ENCODE data around the gene GALNT7. TPM values are rescaled to one million over a fixed set of nuclear protein-coding genes. Genes with fewer than 3 reads are reported as not detected.

The GALNT7 gene
- total and polyA plus RNA-seq, 8 donors: 25.2 to 51.1 (median 37.4) TPM

DNA sequence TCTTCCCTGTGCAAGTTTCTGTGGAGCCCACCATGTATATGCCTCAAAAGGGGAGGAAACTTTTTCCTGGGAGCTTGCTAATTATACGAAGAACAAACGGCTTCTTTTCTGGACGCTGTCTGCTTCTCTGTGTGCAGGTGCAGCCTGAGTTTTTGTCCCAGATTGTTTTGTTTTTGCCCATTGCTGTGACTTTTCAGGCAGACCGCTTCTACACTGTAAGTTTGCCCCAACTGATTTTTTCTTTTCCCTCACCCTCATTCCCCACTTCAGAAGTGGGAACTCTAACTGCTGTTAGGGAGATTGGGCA is 113.6 kb downstream of the GALNT7 start:
- H3K4me1 ChIP-seq: no peaks in the 10 kb centered on the region
- H3K4me3 ChIP-seq: no peak overlapping the region
- intact Hi-C loops (cut with DNase I): no loop called here
- no peak for TF ChIP-seq CTCF (IDR thresholded peaks at IDR 0.05)
- DNase-seq (no peak), ATAC-seq (no peak)
- H3K27ac ChIP-seq: no peak overlapping the region
- no peaks in the 10 kb centered on the region for H3K27me3 ChIP-seq
- peaks cover 6 to 43% of the 10 kb centered on the region in 2 donors for H3K9me3 ChIP-seq
- H3K36me3 ChIP-seq: peaks cover 0 to 15% of the 10 kb centered on the region in 2 donors

GRCh38 chr4:173282626-173283025 is 114.0 kb downstream of the GALNT7 start:
- DNase-seq (no peak), ATAC-seq (no peak)
- TF ChIP-seq CTCF (IDR thresholded peaks at IDR 0.05): no peak
- Histone ChIP-seq H3K4me3 (no peak overlapping the region), H3K27me3 (no peaks in the 10 kb centered on the region), H3K36me3 (peaks cover 0 to 15% of the 10 kb centered on the region in 2 donors), H3K4me1 (no peaks in the 10 kb centered on the region), H3K9me3 (peaks cover 6 to 48% of the 10 kb centered on the region in 2 donors), H3K27ac (no peak overlapping the region)
- intact Hi-C loops (cut with DNase I): no loop called here

DNA sequence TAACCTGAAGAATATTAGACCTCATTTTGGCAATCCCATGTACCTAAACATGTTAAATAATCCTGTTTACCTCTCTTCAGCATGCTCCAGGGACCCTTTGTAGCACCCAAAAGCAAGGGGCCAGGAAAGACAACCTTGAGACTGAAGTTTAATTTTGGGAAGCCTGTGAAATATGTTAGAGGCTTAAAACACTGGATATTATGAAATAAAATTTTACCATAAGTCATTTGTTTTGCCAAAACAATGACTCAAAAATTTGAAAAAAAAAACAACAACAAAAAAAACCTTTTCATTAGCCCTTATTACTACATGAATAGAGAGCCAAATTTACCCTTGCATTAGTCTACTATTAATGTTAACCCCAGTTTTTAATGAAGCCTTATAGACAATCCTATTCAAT is 115.9 kb downstream of the GALNT7 start:
- no peaks in the 10 kb centered on the region for H3K27me3 ChIP-seq
- ATAC-seq (no peak), DNase-seq (no peak)
- peaks cover 0 to 15% of the 10 kb centered on the region in 2 donors for H3K36me3 ChIP-seq
- intact Hi-C loops (cut with DNase I): no loop called here
- no peak overlapping the region for H3K27ac ChIP-seq
- no peak for TF ChIP-seq CTCF (IDR thresholded peaks at IDR 0.05)
- H3K4me1 ChIP-seq: no peaks in the 10 kb centered on the region
- H3K4me3 ChIP-seq: no peak overlapping the region
- peaks cover 6 to 49% of the 10 kb centered on the region in 2 donors for H3K9me3 ChIP-seq

DNA sequence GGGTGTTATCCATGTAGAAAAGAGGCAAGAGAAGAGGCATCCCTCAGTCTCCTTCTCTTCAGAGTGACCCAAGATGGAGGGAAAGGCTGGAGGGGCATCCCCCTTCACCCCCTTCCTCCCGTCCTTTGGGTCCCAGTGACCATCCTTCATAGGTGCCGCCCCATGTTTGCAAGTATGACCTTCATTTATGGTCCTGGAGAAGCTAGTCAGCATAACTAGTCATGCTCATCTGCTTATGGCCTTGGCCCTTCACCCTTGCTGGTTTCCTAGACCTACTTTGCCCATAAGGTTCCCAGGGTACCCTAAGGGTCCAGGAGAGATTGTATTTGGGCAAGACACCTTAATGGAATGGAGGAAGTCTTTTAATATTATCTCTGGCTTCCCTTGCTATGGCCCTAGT is 118.9 kb downstream of the GALNT7 start:
- Histone ChIP-seq H3K9me3 (peaks cover 6 to 49% of the 10 kb centered on the region in 2 donors), H3K27ac (no peak overlapping the region), H3K4me1 (no peaks in the 10 kb centered on the region), H3K27me3 (no peaks in the 10 kb centered on the region), H3K4me3 (no peak overlapping the region), H3K36me3 (peaks cover 0 to 15% of the 10 kb centered on the region in 2 donors)
- DNase-seq (no peak), ATAC-seq (no peak)
- TF ChIP-seq CTCF (IDR thresholded peaks at IDR 0.05): no peak
- intact Hi-C loops (cut with DNase I): no loop called here

DNA sequence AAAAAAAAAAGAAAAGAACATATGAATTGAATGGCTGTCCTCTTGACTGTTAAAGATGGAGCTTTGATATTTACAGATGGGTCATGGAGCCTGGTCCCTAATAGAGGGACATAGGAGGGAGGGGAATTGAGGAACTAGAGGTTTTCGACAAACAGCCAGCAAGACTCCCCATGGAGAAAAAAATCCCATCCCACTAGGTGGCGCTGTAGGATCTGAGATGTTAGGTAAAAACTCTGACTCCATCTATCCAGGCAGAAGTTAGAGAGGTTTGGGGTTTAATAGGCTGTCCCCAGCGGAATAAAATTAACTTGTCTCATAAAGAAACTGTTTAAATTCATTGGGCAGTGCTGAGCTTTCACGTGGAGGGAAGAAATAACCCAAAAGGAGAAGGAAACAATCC is 119.7 kb downstream of the GALNT7 start:
- peak; percentile 45 to 47 for TF ChIP-seq CTCF (IDR thresholded peaks at IDR 0.05)
- H3K27me3 ChIP-seq: no peaks in the 10 kb centered on the region
- H3K9me3 ChIP-seq: peaks cover 6 to 45% of the 10 kb centered on the region in 2 donors
- no peaks in the 10 kb centered on the region for H3K4me1 ChIP-seq
- H3K4me3 ChIP-seq: no peak overlapping the region
- ATAC-seq: peak; percentile 50
- DNase-seq: peak in 2 of 4 donors; percentile 45 to 46
- H3K36me3 ChIP-seq: peaks cover 0 to 13% of the 10 kb centered on the region in 2 donors
- H3K27ac ChIP-seq: no peak overlapping the region
- intact Hi-C loops (cut with DNase I): no loop called here
